Measurements from ENCODE around the gene OSMR. TPM values are rescaled to one million over a fixed set of nuclear protein-coding genes. Genes with fewer than 3 reads are reported as not detected.

OSMR gene
- total and polyA plus RNA-seq, 8 donors, result 17.6 to 103 (median 19.6) TPM

DNA sequence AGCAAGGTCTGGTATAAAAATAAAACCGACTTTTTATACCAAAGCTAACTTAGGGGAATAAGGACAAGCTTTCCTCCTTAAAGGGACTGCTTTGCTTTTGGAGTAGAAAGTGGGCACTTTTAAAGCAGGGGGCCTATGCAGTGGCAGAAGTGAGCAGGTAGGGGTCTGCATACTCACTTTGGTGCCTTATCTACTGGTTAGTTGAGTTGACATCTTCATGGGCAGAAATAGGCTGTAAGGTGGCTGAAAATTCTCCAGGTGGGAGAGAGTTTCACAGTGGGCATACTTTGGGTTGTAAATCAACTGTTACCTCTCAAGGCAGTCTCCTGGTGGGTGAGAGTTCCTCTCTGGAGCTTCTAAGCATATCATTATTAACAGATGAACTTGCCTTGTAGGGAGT, 24.8 kb downstream of the OSMR start:
- ATAC-seq, result no peak
- intact Hi-C loops (cut with DNase I), result no loop called here

DNA sequence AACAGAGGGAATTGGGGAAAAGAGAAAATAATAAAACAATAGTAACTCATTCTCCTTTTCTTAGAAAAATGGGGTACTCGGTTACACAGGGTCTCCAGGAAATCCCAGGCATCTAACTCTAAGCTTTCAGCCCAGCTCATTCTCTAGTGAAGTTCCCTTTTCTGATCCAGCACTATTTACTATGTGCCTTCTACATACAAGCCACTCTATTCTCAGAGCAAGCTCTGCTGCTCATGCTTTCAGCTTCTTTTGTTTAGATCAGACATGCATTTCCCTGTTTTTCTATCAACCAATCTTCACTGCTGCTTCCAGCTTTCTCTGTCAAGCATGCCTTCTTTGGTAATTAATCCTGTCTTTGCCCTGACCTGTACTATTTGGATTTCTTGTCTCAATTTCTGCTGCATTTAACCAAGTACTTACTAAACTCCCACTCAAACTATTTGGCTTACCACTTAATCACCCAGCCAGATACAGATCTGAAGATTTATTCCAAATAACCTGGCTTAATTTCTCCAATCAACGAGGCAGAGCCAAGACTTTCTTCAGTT, 25.3 kb downstream of the OSMR start:
- H3K4me1 ChIP-seq, result peaks cover 18 to 21% of the 10 kb centered on the region in 2 donors
- peak overlapping the region; percentile 16 to 60 for H3K27ac ChIP-seq
- H3K4me3 ChIP-seq, result no peak overlapping the region
- DNase-seq, result no peak
- H3K36me3 ChIP-seq, result peaks cover 0 to 24% of the 10 kb centered on the region in 2 donors
- no peaks in the 10 kb centered on the region for H3K9me3 ChIP-seq
- TF ChIP-seq, protein P1, sequence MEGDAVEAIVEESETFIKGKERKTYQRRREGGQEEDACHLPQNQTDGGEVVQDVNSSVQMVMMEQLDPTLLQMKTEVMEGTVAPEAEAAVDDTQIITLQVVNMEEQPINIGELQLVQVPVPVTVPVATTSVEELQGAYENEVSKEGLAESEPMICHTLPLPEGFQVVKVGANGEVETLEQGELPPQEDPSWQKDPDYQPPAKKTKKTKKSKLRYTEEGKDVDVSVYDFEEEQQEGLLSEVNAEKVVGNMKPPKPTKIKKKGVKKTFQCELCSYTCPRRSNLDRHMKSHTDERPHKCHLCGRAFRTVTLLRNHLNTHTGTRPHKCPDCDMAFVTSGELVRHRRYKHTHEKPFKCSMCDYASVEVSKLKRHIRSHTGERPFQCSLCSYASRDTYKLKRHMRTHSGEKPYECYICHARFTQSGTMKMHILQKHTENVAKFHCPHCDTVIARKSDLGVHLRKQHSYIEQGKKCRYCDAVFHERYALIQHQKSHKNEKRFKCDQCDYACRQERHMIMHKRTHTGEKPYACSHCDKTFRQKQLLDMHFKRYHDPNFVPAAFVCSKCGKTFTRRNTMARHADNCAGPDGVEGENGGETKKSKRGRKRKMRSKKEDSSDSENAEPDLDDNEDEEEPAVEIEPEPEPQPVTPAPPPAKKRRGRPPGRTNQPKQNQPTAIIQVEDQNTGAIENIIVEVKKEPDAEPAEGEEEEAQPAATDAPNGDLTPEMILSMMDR (IDR thresholded peaks at IDR 0.05), result no peak
- intact Hi-C loops (cut with DNase I), result no loop called here
- ATAC-seq, result peak; percentile 20
- H3K27me3 ChIP-seq, result no peaks in the 10 kb centered on the region

More for the DNA sequence above, 24.8 kb downstream of the OSMR start:
- peaks cover 0 to 19% of the 10 kb centered on the region in 2 donors for H3K36me3 ChIP-seq
- H3K4me1 ChIP-seq, result peaks cover 18 to 25% of the 10 kb centered on the region in 2 donors
- no peaks in the 10 kb centered on the region for H3K27me3 ChIP-seq
- no peak overlapping the region for H3K4me3 ChIP-seq
- DNase-seq, result no peak
- peak overlapping the region in 1 of 2 donors; percentile 60 for H3K27ac ChIP-seq
- no peaks in the 10 kb centered on the region for H3K9me3 ChIP-seq
- TF ChIP-seq, protein P1 (IDR thresholded peaks at IDR 0.05), result no peak

DNA sequence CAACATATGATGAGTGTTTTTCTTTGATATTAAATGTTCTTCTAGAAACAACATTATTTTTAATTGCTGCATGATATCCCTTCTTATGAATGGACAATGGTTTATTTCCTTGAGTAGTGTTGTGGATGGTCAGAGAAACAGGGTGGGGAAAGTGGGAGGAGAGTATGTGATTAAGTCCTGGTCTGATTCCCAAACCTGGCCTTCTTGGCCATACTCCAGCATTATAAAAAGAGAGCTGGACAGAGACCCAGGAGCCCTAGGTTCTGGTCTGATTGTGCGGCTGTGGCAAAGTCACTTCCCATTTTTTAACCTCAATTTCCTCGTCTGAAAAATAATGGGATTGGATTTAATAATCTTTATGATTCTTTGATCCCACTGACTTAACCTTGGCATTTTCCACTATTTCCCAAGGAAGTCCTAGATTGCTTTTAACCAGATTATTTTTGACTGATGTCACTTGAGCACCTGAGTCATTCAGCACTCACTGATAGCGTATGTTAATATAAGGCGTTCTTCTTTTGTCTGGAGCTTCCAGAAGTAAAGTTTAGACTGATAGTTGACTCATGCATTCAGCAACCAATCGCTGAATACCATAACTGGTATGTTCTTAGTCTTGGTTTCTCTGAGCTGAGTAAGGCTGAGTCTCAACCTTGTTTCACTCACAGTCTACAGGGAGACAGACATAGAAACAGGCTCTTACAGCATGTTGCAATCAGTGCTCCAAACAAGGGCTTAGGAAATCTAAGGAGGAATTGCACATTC, 26.2 kb downstream of the OSMR start:
- Histone ChIP-seq H3K36me3 (peaks cover 0 to 30% of the 10 kb centered on the region in 2 donors), H3K27me3 (no peaks in the 10 kb centered on the region), H3K9me3 (no peaks in the 10 kb centered on the region), H3K4me3 (no peak overlapping the region), H3K4me1 (peaks cover 15 to 18% of the 10 kb centered on the region in 2 donors), H3K27ac (peak overlapping the region; percentile 16 to 60)
- peak; percentile 95 for ATAC-seq
- DNase-seq, result no peak
- intact Hi-C loops (cut with DNase I), result no loop called here
- TF ChIP-seq, protein P1 (IDR thresholded peaks at IDR 0.05), result no peak

DNA sequence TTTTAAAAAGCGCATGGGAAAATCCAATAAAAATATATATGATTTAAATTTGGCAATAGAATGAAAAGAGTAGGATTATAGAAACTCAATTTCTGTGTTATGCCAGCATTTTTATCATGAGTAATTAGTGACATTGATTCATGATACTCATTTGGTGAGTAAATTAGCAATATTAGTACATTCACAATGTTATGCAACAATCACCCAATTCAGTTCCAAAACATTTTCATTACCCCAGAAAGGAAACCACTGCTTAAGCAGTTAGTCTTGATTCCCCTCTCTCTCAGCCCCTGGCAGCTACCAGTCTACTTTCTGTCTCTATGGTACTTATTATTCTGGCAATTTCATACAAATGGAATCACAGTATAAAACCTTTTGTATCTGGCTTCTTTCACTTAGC, 27.0 kb downstream of the OSMR start:
- ATAC-seq (no peak), DNase-seq (no peak)
- Histone ChIP-seq H3K4me1 (peaks cover 15 to 18% of the 10 kb centered on the region in 2 donors), H3K9me3 (no peaks in the 10 kb centered on the region), H3K27ac (peak overlapping the region; percentile 16 to 60), H3K4me3 (no peak overlapping the region), H3K36me3 (peaks cover 0 to 39% of the 10 kb centered on the region in 2 donors), H3K27me3 (no peaks in the 10 kb centered on the region)
- intact Hi-C loops (cut with DNase I), result no loop called here
- TF ChIP-seq, protein P1 (IDR thresholded peaks at IDR 0.05), result no peak

DNA sequence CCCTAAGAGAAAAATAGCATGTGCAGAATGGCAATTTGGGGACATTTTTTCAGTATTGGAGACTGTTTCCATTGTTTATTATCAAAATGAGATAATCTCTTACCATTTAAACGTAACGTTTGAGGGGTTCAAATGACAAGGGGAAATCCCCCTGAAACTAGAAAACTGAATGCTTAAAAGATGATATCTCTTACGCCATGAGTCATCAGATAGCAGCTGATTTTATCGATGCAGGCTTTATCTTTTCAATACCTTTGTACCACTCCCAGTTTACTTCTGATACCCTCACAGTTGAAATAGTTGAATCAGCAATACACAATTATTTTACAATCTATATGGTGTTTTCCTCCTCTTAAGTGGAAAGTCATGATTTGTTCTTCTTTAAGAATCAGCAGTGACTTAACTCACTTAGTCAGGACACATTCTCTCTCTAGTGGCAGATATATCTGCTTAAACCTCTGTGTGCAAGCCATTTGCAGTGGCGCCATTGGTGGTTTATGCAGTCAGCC, 29.2 kb downstream of the OSMR start:
- no peak overlapping the region for H3K4me3 ChIP-seq
- no peak overlapping the region for H3K27ac ChIP-seq
- peaks cover 0 to 46% of the 10 kb centered on the region in 2 donors for H3K36me3 ChIP-seq
- H3K27me3 ChIP-seq, result no peaks in the 10 kb centered on the region
- no peak for DNase-seq
- no peak for ATAC-seq
- intact Hi-C loops (cut with DNase I), result no loop called here
- H3K4me1 ChIP-seq, result peaks cover 15 to 18% of the 10 kb centered on the region in 2 donors
- no peaks in the 10 kb centered on the region for H3K9me3 ChIP-seq
- TF ChIP-seq, protein P1 (IDR thresholded peaks at IDR 0.05), result no peak

All from left lung (tissue), 10 donors.